Measurements from ENCODE around the gene CCZ1B. TPM values are rescaled to one million over a fixed set of nuclear protein-coding genes. Genes with fewer than 3 reads are reported as not detected.
"Not testable (repeated sequence)": the region's sequence is repeated elsewhere in the genome, so short reads cannot be mapped to it uniquely, and the experiment has no call there.

CCZ1B gene
- total RNA-seq, 1 experiment from 2014 or later: 40.3 TPM

- H3K27me3 ChIP-seq (ENCODE audit: control insufficient read depth, insufficient read depth, low read length); H3K36me3 ChIP-seq (replicated peaks; ENCODE audit: control insufficient read depth, insufficient read depth, low read length); H3K4me3 ChIP-seq (ENCODE audit: insufficient read depth, low read depth, low read length); DNase-seq: not testable (repeated sequence)
These were observed 17.6 kb upstream of the CCZ1B start for GRCh38 chr7:6843654-6844053.

- DNase-seq; H3K27me3 ChIP-seq (ENCODE audit: control insufficient read depth, insufficient read depth, low read length); H3K36me3 ChIP-seq (replicated peaks; ENCODE audit: control insufficient read depth, insufficient read depth, low read length); H3K4me3 ChIP-seq (ENCODE audit: insufficient read depth, low read depth, low read length): not testable (repeated sequence)
These were observed 17.0 kb upstream of the CCZ1B start for GRCh38 chr7:6843092-6843491.

GRCh38 chr7:6842278-6842921, 16.3 kb upstream of the CCZ1B start:
- H3K36me3 ChIP-seq (replicated peaks; ENCODE audit: control insufficient read depth, insufficient read depth, low read length); H3K4me3 ChIP-seq (ENCODE audit: insufficient read depth, low read depth, low read length); DNase-seq: not testable (repeated sequence)

GRCh38 chr7:6837081-6837480, 11.0 kb upstream of the CCZ1B start:
- H3K27me3 ChIP-seq (ENCODE audit: control insufficient read depth, insufficient read depth, low read length); H3K4me3 ChIP-seq (ENCODE audit: insufficient read depth, low read depth, low read length); H3K36me3 ChIP-seq (replicated peaks; ENCODE audit: control insufficient read depth, insufficient read depth, low read length); DNase-seq: not testable (repeated sequence)

More at GRCh38 chr7:6842278-6842921, 16.3 kb upstream of the CCZ1B start:
- not testable (repeated sequence) for H3K27me3 ChIP-seq (ENCODE audit: control insufficient read depth, insufficient read depth, low read length)

GRCh38 chr7:6835521-6835920, 9.4 kb upstream of the CCZ1B start:
- not testable (repeated sequence) for H3K4me3 ChIP-seq (ENCODE audit: insufficient read depth, low read depth, low read length); DNase-seq; H3K36me3 ChIP-seq (replicated peaks; ENCODE audit: control insufficient read depth, insufficient read depth, low read length); H3K27me3 ChIP-seq (ENCODE audit: control insufficient read depth, insufficient read depth, low read length)

GRCh38 chr7:6833636-6834035, 7.6 kb upstream of the CCZ1B start:
- no peaks in the 10 kb centered on the region for H3K27me3 ChIP-seq (ENCODE audit: control insufficient read depth, insufficient read depth, low read length)
- no peak overlapping the region for H3K4me3 ChIP-seq (ENCODE audit: insufficient read depth, low read depth, low read length)
- DNase-seq: no peak
- H3K36me3 ChIP-seq (replicated peaks; ENCODE audit: control insufficient read depth, insufficient read depth, low read length): no peaks in the 10 kb centered on the region

GRCh38 chr7:6831018-6831725, 5.1 kb upstream of the CCZ1B start:
- Histone ChIP-seq H3K36me3 (replicated peaks; ENCODE audit: control insufficient read depth, insufficient read depth, low read length) (no peaks in the 10 kb centered on the region), H3K27me3 (ENCODE audit: control insufficient read depth, insufficient read depth, low read length) (no peaks in the 10 kb centered on the region), H3K4me3 (ENCODE audit: insufficient read depth, low read depth, low read length) (no peak overlapping the region)
- no peak for DNase-seq

- DNase-seq; H3K27me3 ChIP-seq (ENCODE audit: control insufficient read depth, insufficient read depth, low read length): not testable (repeated sequence)
These were observed 4.0 kb upstream of the CCZ1B start for GRCh38 chr7:6830026-6830425.

GRCh38 chr7:6829616-6830015, 3.5 kb upstream of the CCZ1B start:
- H3K27me3 ChIP-seq (ENCODE audit: control insufficient read depth, insufficient read depth, low read length); H3K36me3 ChIP-seq (replicated peaks; ENCODE audit: control insufficient read depth, insufficient read depth, low read length); DNase-seq; H3K4me3 ChIP-seq (ENCODE audit: insufficient read depth, low read depth, low read length): not testable (repeated sequence)

More at GRCh38 chr7:6830026-6830425, 4.0 kb upstream of the CCZ1B start:
- not testable (repeated sequence) for H3K36me3 ChIP-seq (replicated peaks; ENCODE audit: control insufficient read depth, insufficient read depth, low read length); H3K4me3 ChIP-seq (ENCODE audit: insufficient read depth, low read depth, low read length)

- H3K4me3 ChIP-seq (ENCODE audit: insufficient read depth, low read depth, low read length); H3K36me3 ChIP-seq (replicated peaks; ENCODE audit: control insufficient read depth, insufficient read depth, low read length); H3K27me3 ChIP-seq (ENCODE audit: control insufficient read depth, insufficient read depth, low read length): not testable (repeated sequence)
- DNase-seq: peak; percentile 83
These were observed 1.1 kb upstream of the CCZ1B start for GRCh38 chr7:6827180-6827579.

GRCh38 chr7:6825236-6826125, 594 bp downstream of the CCZ1B start:
- H3K36me3 ChIP-seq (replicated peaks; ENCODE audit: control insufficient read depth, insufficient read depth, low read length); DNase-seq; H3K27me3 ChIP-seq (ENCODE audit: control insufficient read depth, insufficient read depth, low read length): not testable (repeated sequence)
- H3K4me3 ChIP-seq (ENCODE audit: insufficient read depth, low read depth, low read length): peak overlapping the region; percentile 20

GRCh38 chr7:6821622-6822021, 4.5 kb downstream of the CCZ1B start:
- not testable (repeated sequence) for H3K4me3 ChIP-seq (ENCODE audit: insufficient read depth, low read depth, low read length); H3K27me3 ChIP-seq (ENCODE audit: control insufficient read depth, insufficient read depth, low read length); H3K36me3 ChIP-seq (replicated peaks; ENCODE audit: control insufficient read depth, insufficient read depth, low read length); DNase-seq

GRCh38 chr7:6815470-6815869, 10.6 kb downstream of the CCZ1B start:
- H3K4me3 ChIP-seq (ENCODE audit: insufficient read depth, low read depth, low read length); DNase-seq; H3K36me3 ChIP-seq (replicated peaks; ENCODE audit: control insufficient read depth, insufficient read depth, low read length); H3K27me3 ChIP-seq (ENCODE audit: control insufficient read depth, insufficient read depth, low read length): not testable (repeated sequence)

GRCh38 chr7:6813011-6813410, 13.1 kb downstream of the CCZ1B start:
- H3K4me3 ChIP-seq (ENCODE audit: insufficient read depth, low read depth, low read length); H3K36me3 ChIP-seq (replicated peaks; ENCODE audit: control insufficient read depth, insufficient read depth, low read length); H3K27me3 ChIP-seq (ENCODE audit: control insufficient read depth, insufficient read depth, low read length); DNase-seq: not testable (repeated sequence)

- not testable (repeated sequence) for H3K27me3 ChIP-seq (ENCODE audit: control insufficient read depth, insufficient read depth, low read length); H3K4me3 ChIP-seq (ENCODE audit: insufficient read depth, low read depth, low read length); DNase-seq; H3K36me3 ChIP-seq (replicated peaks; ENCODE audit: control insufficient read depth, insufficient read depth, low read length)
These were observed 18.1 kb downstream of the CCZ1B start for GRCh38 chr7:6807959-6808358.

All from H7 (cell line).